RKO (cell line): ENCODE data around the gene SMPD2.

ENCODE experiments used
- DNase-seq: peaks from one replicate; pipeline ENCODE4 v3.0.0-alpha.2; 2016; ENCODE audit warnings: low spot score

The SMPD2 gene

GRCh38 chr6:109440331-109441068, at the start of gene SMPD2, which contains the start of gene PPIL6:
Gene SMPD2 (plus strand): TSS chr6:109440724. CDS start chr6:109441122, 398 bp downstream.
Gene PPIL6 (minus strand): TSS chr6:109440628. CDS start chr6:109440590, 38 bp downstream.
- peak; percentile 91 for DNase-seq

GRCh38 chr6:109393157-109393885, 47.2 kb upstream of the SMPD2 start:
- DNase-seq: no peak

GRCh38 chr6:109393886-109394281, 46.6 kb upstream of the SMPD2 start:
- DNase-seq: peak; percentile 68

- DNase-seq: no peak
Measured at GRCh38 chr6:109396046-109396718, 44.3 kb upstream of the SMPD2 start.

GRCh38 chr6:109397020-109397419, 43.5 kb upstream of the SMPD2 start:
- DNase-seq: no peak

- DNase-seq: no peak
Measured at GRCh38 chr6:109406196-109406595, 34.3 kb upstream of the SMPD2 start.

GRCh38 chr6:109411034-109411433, 29.5 kb upstream of the SMPD2 start:
- DNase-seq: no peak

- DNase-seq: no peak
Measured at GRCh38 chr6:109417646-109418045, 22.9 kb upstream of the SMPD2 start.

GRCh38 chr6:109420751-109421150, 19.8 kb upstream of the SMPD2 start:
- DNase-seq: no peak

- DNase-seq: no peak
Measured at GRCh38 chr6:109421184-109421583, 19.3 kb upstream of the SMPD2 start.

GRCh38 chr6:109424946-109425345, 15.6 kb upstream of the SMPD2 start:
- DNase-seq: no peak

GRCh38 chr6:109428889-109429477, 11.5 kb upstream of the SMPD2 start:
- no peak for DNase-seq

- no peak for DNase-seq
Measured at GRCh38 chr6:109429496-109429895, 11.0 kb upstream of the SMPD2 start.

GRCh38 chr6:109434456-109434855, 6.1 kb upstream of the SMPD2 start:
- no peak for DNase-seq

- DNase-seq: no peak
Measured at GRCh38 chr6:109436041-109436440, 4.5 kb upstream of the SMPD2 start.

- DNase-seq: peak; percentile 61
Measured at GRCh38 chr6:109441069-109441816, 719 bp downstream of the SMPD2 start.

- no peak for DNase-seq
Measured at GRCh38 chr6:109442393-109442924, 1.9 kb downstream of the SMPD2 start.

GRCh38 chr6:109443425-109443950, 3.0 kb downstream of the SMPD2 start:
- DNase-seq: no peak

GRCh38 chr6:109445382-109445781, 4.9 kb downstream of the SMPD2 start:
- DNase-seq: no peak

GRCh38 chr6:109446072-109446471, 5.5 kb downstream of the SMPD2 start:
- no peak for DNase-seq

GRCh38 chr6:109446541-109446940, 6.0 kb downstream of the SMPD2 start:
- DNase-seq: no peak
